ENCODE results near the gene CPSF6. TPM values are rescaled to one million over a fixed set of nuclear protein-coding genes. Genes with fewer than 3 reads are reported as not detected.

Gene CPSF6
- total RNA-seq, 1 experiment from 2014 or later, result 96.7 TPM

DNA sequence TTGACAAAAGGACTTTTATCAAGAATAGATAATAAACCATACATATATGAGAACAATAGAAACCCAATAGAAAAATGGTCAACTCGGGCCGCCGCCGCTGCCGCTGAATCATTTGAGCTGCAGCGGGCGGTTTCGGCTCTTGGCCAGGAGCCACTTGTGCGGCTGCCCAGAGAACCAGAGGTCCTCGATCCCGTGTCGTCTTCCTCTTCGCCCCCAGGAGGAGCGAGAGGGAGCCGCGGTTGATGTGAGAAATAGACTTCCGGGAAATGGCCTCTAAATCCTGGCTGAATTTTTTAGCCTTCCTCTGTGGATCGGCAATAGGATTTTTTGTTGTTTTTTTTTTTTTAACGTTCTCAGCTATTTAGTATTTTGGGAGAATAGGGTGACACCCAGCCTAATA, 44.8 kb downstream of the CPSF6 start:
- Histone ChIP-seq H3K9me3 (ENCODE audit: low read length) (no peaks in the 10 kb centered on the region), H4K20me1 (ENCODE audit: low read length) (peaks cover 3% of the 10 kb centered on the region; the same call in 1 of the 2 replicates), H3K27me3 (ENCODE audit: low read length) (no peaks in the 10 kb centered on the region), H2AFZ (ENCODE audit: low read length) (peak overlapping the region; percentile 2; the same call in 1 of the 2 replicates), H3K36me3 (ENCODE audit: low read depth, low read length) (no peaks in the 10 kb centered on the region), H3F3A (ENCODE audit: low read length, unreplicated experiment) (no peaks in the 10 kb centered on the region), H3K4me1 (ENCODE audit: insufficient read depth, low read length) (peaks cover 11% of the 10 kb centered on the region), H3K79me2 (ENCODE audit: low read length) (no peaks in the 10 kb centered on the region), H3K27ac (ENCODE audit: low read length) (no peak overlapping the region), H3K9me2 (replicated peaks; ENCODE audit: low read length) (no peaks in the 10 kb centered on the region), H3K9ac (ENCODE audit: low read length) (no peak overlapping the region), H3K4me3 (ENCODE audit: low read length) (peak overlapping the region; percentile 40), H3K4me2 (ENCODE audit: low read length) (peak overlapping the region; percentile 73)
- peak; percentile 81 for DNase-seq
- no TSS peak for BruUV-seq (replicated peaks)
- CTCF ChIA-PET, result interaction anchor here (0.6 kb wide), 1 partner anchor 18 kb away, joined by 4 read pairs; no protein-coding TSS in a partner anchor
- peak; percentile 68 for ATAC-seq
- intact Hi-C loops (cut with micrococcal nuclease), result loop anchor here (10.0 kb wide), 1 partner anchor 129 kb away; no protein-coding TSS in a partner anchor
- POLR2A ChIA-PET (ENCODE audit: unreplicated experiment), result interaction anchor here (0.6 kb wide), 1 partner anchor 60 kb away, joined by 3 read pairs; no protein-coding TSS in a partner anchor
- TF ChIP-seq EZH2phosphoT487 (IDR thresholded peaks at IDR 0.05; ENCODE audit: borderline replicate concordance, low read length), result no peak
- TF ChIP-seq, protein P1, sequence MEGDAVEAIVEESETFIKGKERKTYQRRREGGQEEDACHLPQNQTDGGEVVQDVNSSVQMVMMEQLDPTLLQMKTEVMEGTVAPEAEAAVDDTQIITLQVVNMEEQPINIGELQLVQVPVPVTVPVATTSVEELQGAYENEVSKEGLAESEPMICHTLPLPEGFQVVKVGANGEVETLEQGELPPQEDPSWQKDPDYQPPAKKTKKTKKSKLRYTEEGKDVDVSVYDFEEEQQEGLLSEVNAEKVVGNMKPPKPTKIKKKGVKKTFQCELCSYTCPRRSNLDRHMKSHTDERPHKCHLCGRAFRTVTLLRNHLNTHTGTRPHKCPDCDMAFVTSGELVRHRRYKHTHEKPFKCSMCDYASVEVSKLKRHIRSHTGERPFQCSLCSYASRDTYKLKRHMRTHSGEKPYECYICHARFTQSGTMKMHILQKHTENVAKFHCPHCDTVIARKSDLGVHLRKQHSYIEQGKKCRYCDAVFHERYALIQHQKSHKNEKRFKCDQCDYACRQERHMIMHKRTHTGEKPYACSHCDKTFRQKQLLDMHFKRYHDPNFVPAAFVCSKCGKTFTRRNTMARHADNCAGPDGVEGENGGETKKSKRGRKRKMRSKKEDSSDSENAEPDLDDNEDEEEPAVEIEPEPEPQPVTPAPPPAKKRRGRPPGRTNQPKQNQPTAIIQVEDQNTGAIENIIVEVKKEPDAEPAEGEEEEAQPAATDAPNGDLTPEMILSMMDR (conservative IDR thresholded peaks at IDR 0.05; ENCODE audit: low read depth, low read length), result no peak; the same call in 1 of the 2 replicates
- no peak for TF ChIP-seq EZH2 (IDR thresholded peaks at IDR 0.05; ENCODE audit: low read length, unreplicated experiment)

DNA sequence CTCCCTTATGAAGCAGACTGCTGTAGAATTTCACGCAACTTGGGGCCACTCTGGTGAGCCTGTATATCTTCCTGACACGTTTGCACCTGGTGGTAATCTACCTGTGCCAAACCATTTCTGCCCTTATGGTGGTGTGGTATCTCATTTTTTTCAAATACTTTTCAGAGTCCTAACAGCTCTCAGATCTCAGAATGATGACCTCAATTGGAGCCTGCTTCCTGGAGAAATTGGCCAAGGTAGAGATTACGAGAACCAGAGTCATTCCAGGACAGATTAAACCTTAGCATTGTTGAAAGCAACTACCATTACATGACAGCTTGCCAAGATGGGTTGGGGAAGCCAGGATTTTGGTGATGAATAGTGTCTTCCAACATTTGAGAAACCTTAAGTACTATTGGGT, 48.2 kb downstream of the CPSF6 start:
- no peak for DNase-seq
- TF ChIP-seq EZH2 (IDR thresholded peaks at IDR 0.05; ENCODE audit: low read length, unreplicated experiment) (no peak), EZH2phosphoT487 (IDR thresholded peaks at IDR 0.05; ENCODE audit: borderline replicate concordance, low read length) (no peak)
- TF ChIP-seq, protein P1 (conservative IDR thresholded peaks at IDR 0.05; ENCODE audit: low read depth, low read length), result no peak
- no peaks in the 10 kb centered on the region for H3K36me3 ChIP-seq (ENCODE audit: low read depth, low read length)
- H3K4me3 ChIP-seq (ENCODE audit: low read length), result no peak overlapping the region
- no peak for ATAC-seq
- H4K20me1 ChIP-seq (ENCODE audit: low read length), result peaks cover 3% of the 10 kb centered on the region; the same call in 1 of the 2 replicates
- H3K4me2 ChIP-seq (ENCODE audit: low read length), result no peak overlapping the region
- H3K9ac ChIP-seq (ENCODE audit: low read length), result no peak overlapping the region
- no peaks in the 10 kb centered on the region for H3K27me3 ChIP-seq (ENCODE audit: low read length)
- no peaks in the 10 kb centered on the region for H3F3A ChIP-seq (ENCODE audit: low read length, unreplicated experiment)
- no peaks in the 10 kb centered on the region for H3K79me2 ChIP-seq (ENCODE audit: low read length)
- no peak overlapping the region for H3K27ac ChIP-seq (ENCODE audit: low read length)
- no peaks in the 10 kb centered on the region for H3K9me3 ChIP-seq (ENCODE audit: low read length)
- no TSS peak for BruUV-seq (replicated peaks)
- CTCF ChIA-PET, result no interaction called here
- POLR2A ChIA-PET (ENCODE audit: unreplicated experiment), result no interaction called here
- no peaks in the 10 kb centered on the region for H3K9me2 ChIP-seq (replicated peaks; ENCODE audit: low read length)
- H3K4me1 ChIP-seq (ENCODE audit: insufficient read depth, low read length), result peaks cover 11% of the 10 kb centered on the region
- intact Hi-C loops (cut with micrococcal nuclease), result loop anchor here (10.0 kb wide), 1 partner anchor 133 kb away; no protein-coding TSS in a partner anchor
- no peak overlapping the region for H2AFZ ChIP-seq (ENCODE audit: low read length)

Measured in PC-3 (cell line).